HCT116 (cell line): Measurements from ENCODE around the gene DPYSL4. TPM values are rescaled to one million over a fixed set of nuclear protein-coding genes. Genes with fewer than 3 reads are reported as not detected.

Experiments
- ATAC-seq: fragments of 200-7000 bp; cut with Tn5 transposase; 2 replicates; pipeline ENCODE4 v1.9.1; 2020; ENCODE audit warnings: mild to moderate bottlenecking, moderate library complexity
- BruUV-seq: library from RNA; stranded (reverse); fragments of 400-500 nt; replicated peaks from 2 replicates; lab custom pipeline; 2021; lab: Mats Ljungman, UMichigan
- CTCF ChIA-PET: fragments of 300-600 bp; sonication (Branson Sonifier 250); formaldehyde crosslinking; loops from one replicate; lab custom pipeline; 2021; ENCODE audit warnings: antibody characterized with exemption; lab: Charles Lee
- POLR2A ChIA-PET: fragments of 300-600, 350-600 bp; sonication (Branson Sonifier 250); formaldehyde crosslinking; loops from one replicate; lab custom pipeline; 2021; ENCODE audit warnings: antibody characterized with exemption; lab: Charles Lee
- RAD21 ChIA-PET, 2 experiments: fragments of 300-600 bp; sonication (Branson Sonifier 250); formaldehyde crosslinking; loops; one replicate each; lab custom pipeline; 2023; ENCODE audit warnings: low total read pairs in 2 of 2; ENCODE audit not compliant: uncharacterized antibody in 2 of 2, unreplicated experiment in 2 of 2, low non-redundant PET in 1 of 2; lab: Charles Lee
- DNase-seq: peaks from one replicate; pipeline ENCODE4 v3.0.0-alpha.2; 2010; ENCODE audit warnings: low read depth, low spot score
- H2AFZ ChIP-seq: fragments of 200-600 bp; shearing (Covaris generic), sonication (generic); 2 replicates; pipeline ENCODE4 v1.6.1; 2017; ENCODE audit warnings: low read depth, mixed run types, mixed read lengths, antibody characterized with exemption, low read length; ENCODE audit not compliant: poor library complexity, severe bottlenecking
- H3K27ac ChIP-seq: 2 replicates; pipeline ENCODE4 v1.5.1; 2012; ENCODE audit warnings: low read depth, low read length
- H3K27me3 ChIP-seq: fragments of 200-600 bp; sonication (generic); 2 replicates; pipeline ENCODE4 v1.6.1; 2016; ENCODE audit warnings: mixed run types, low read length, mixed read lengths; ENCODE audit not compliant: insufficient read depth
- H3K36me3 ChIP-seq, 2 experiments: fragments of 200-500 bp in 1 of 2; fragments of 200-600 bp in 1 of 2; sonication (Bioruptor generic) in 1 of 2; sonication (generic) in 1 of 2; 2 replicates each; pipeline versions ENCODE4 v1.5.1 to v1.6.1; 2014 to 2016; ENCODE audit warnings: low read length in 2 of 2, inconsistent platforms in 1 of 2, mixed read lengths in 1 of 2, mixed run types in 1 of 2; ENCODE audit not compliant: insufficient read depth in 2 of 2, control insufficient read depth in 1 of 2
- H3K4me1 ChIP-seq, 2 experiments: fragments of 200-600 bp in 1 of 2; sonication (generic) in 1 of 2; 2 replicates each; pipeline versions ENCODE4 v1.5.1 to v1.6.1; 2012 to 2017; ENCODE audit warnings: low read length in 2 of 2, inconsistent platforms in 1 of 2, mild to moderate bottlenecking in 1 of 2, mixed read lengths in 1 of 2, mixed run types in 1 of 2, moderate library complexity in 1 of 2; ENCODE audit not compliant: insufficient read depth in 2 of 2, control insufficient read depth in 1 of 2
- H3K4me2 ChIP-seq: fragments of 200-600 bp; sonication (generic); 2 replicates; pipeline ENCODE4 v1.6.1; 2017; ENCODE audit warnings: mixed run types, low read length, mixed read lengths
- H3K4me3 ChIP-seq, 2 experiments: fragments of 200-600 bp in 1 of 2; sonication (generic) in 1 of 2; replicated peaks in 1 of 2; 2 replicates each; pipeline ENCODE4 v1.5.1; 2011 to 2016; ENCODE audit warnings: low read length in 2 of 2, control low read depth in 1 of 2, low read depth in 1 of 2, mild to moderate bottlenecking in 1 of 2, mixed read lengths in 1 of 2, mixed run types in 1 of 2
- H3K79me2 ChIP-seq: fragments of 200-600 bp; sonication (generic); 2 replicates; pipeline ENCODE4 v1.6.1; 2017; ENCODE audit warnings: mild to moderate bottlenecking, mixed run types, low read length, moderate library complexity, mixed read lengths; ENCODE audit not compliant: insufficient read depth
- H3K9ac ChIP-seq: fragments of 200-600 bp; sonication (generic); 2 replicates; pipeline ENCODE4 v1.6.1; 2016; ENCODE audit warnings: low read length, mixed read lengths
- H3K9me2 ChIP-seq: fragments of 200-600 bp; sonication (generic), shearing (Covaris generic); 2 replicates; pipeline ENCODE4 v1.6.1; 2017; ENCODE audit warnings: mixed run types, mild to moderate bottlenecking, moderate library complexity; ENCODE audit not compliant: insufficient read depth
- H3K9me3 ChIP-seq, 2 experiments: fragments of 200-500 bp in 1 of 2; fragments of 200-600 bp in 1 of 2; sonication (Bioruptor generic) in 1 of 2; sonication (generic) in 1 of 2; 2 replicates each; pipeline ENCODE4 v1.6.1; 2014 to 2017; ENCODE audit warnings: low read length in 2 of 2, mixed read lengths in 2 of 2, inconsistent platforms in 1 of 2, low read depth in 1 of 2, mild to moderate bottlenecking in 1 of 2, mixed run types in 1 of 2, moderate library complexity in 1 of 2; ENCODE audit not compliant: control insufficient read depth in 1 of 2, insufficient read depth in 1 of 2
- H4K20me1 ChIP-seq: fragments of 200-600 bp; sonication (generic), shearing (Covaris generic); 2 replicates; pipeline ENCODE4 v1.6.1; 2017; ENCODE audit warnings: mixed run types, mild to moderate bottlenecking, moderate library complexity; ENCODE audit not compliant: insufficient read depth
- ATF3 ChIP-seq: IDR thresholded peaks from 2 replicates; pipeline ENCODE4 v1.6.1; 2012
- FOSL1 ChIP-seq: IDR thresholded peaks from 2 replicates; pipeline ENCODE4 v1.6.1; 2012; ENCODE audit warnings: low read depth
- MAX ChIP-seq: IDR thresholded peaks from 2 replicates; pipeline ENCODE4 v1.6.1; 2012
- SIN3A ChIP-seq: IDR thresholded peaks from 2 replicates; pipeline ENCODE4 v1.6.1; 2012; ENCODE audit warnings: low read depth
- intact Hi-C: fragments of 100-400 bp; cut with micrococcal nuclease; formaldehyde crosslinking; loops from 2 replicates; pipeline ENCODE4 v1.10.0; 2022
- total RNA-seq: library from RNA; stranded (reverse); gene quantifications from one replicate; pipeline ENCODE4 v1.2.1, GENCODE V29; 2021; ENCODE audit not compliant: unreplicated experiment
- TF ChIP-seq, protein P1 (sequence below), 3 experiments: fragments of 200-600 bp in 1 of 3; sonication (generic) in 1 of 3; IDR thresholded peaks in 2 of 3; conservative IDR thresholded peaks in 1 of 3; 2 replicates each; pipeline ENCODE4 v1.5.1; 2012 to 2017; ENCODE audit warnings: low read depth in 2 of 3, low read length in 2 of 3, antibody characterized with exemption in 1 of 3, borderline replicate concordance in 1 of 3, control low read depth in 1 of 3, mild to moderate bottlenecking in 1 of 3, mixed read lengths in 1 of 3, mixed run types in 1 of 3, moderate library complexity in 1 of 3; ENCODE audit not compliant: insufficient read depth in 1 of 3

Gene DPYSL4
- total RNA-seq, 1 experiment from 2014 or later, result 5.4 TPM

DNA sequence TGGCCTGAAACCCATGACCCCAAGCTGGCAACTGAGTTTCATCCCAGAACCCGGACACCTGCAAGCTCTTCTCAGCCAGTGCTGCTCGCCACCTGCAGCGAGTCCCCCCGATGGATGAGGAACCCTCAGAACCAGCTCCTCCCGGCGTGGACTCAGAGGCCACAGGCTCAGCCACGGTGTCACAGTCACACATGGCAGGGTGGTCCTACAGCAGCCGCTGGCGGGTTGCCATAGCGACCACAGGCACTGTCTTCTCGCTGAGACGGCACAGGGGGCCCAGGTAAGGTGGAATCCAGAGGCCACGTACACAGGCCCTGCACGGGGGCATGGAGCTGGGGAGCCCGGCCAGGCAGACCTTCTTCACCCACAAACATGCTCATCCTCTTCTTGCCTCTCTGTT is 53.4 kb downstream of the DPYSL4 start (continued):
- TF ChIP-seq SIN3A (no peak), ATF3 (no peak), FOSL1 (no peak), MAX (no peak)
- TF ChIP-seq, protein P1, sequence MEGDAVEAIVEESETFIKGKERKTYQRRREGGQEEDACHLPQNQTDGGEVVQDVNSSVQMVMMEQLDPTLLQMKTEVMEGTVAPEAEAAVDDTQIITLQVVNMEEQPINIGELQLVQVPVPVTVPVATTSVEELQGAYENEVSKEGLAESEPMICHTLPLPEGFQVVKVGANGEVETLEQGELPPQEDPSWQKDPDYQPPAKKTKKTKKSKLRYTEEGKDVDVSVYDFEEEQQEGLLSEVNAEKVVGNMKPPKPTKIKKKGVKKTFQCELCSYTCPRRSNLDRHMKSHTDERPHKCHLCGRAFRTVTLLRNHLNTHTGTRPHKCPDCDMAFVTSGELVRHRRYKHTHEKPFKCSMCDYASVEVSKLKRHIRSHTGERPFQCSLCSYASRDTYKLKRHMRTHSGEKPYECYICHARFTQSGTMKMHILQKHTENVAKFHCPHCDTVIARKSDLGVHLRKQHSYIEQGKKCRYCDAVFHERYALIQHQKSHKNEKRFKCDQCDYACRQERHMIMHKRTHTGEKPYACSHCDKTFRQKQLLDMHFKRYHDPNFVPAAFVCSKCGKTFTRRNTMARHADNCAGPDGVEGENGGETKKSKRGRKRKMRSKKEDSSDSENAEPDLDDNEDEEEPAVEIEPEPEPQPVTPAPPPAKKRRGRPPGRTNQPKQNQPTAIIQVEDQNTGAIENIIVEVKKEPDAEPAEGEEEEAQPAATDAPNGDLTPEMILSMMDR (IDR thresholded peaks at IDR 0.05 in 2 of 3, conservative IDR thresholded peaks at IDR 0.05 in 1 of 3; ENCODE audit: borderline replicate concordance in 1 of 3, insufficient read depth in 1 of 3, low read depth in 2 of 3, low read length in 2 of 3), result no peak

GRCh38 chr10:132240581-132240980 is 53.8 kb downstream of the DPYSL4 start:
- H3K9ac ChIP-seq, result no peak overlapping the region
- H2AFZ ChIP-seq, result no peak overlapping the region
- no peak overlapping the region for H3K4me2 ChIP-seq
- POLR2A ChIA-PET, result no interaction called here
- no peaks in the 10 kb centered on the region for H3K36me3 ChIP-seq
- no peak overlapping the region for H3K4me3 ChIP-seq
- no peak for TF ChIP-seq MAX
- no peaks in the 10 kb centered on the region for H3K4me1 ChIP-seq
- RAD21 ChIA-PET, result no interaction called here
- H3K27me3 ChIP-seq, result no peaks in the 10 kb centered on the region
- no peaks in the 10 kb centered on the region for H4K20me1 ChIP-seq
- CTCF ChIA-PET, result no interaction called here
- BruUV-seq, result no TSS peak
- ATAC-seq (no peak), DNase-seq (no peak)
- no peaks in the 10 kb centered on the region for H3K9me2 ChIP-seq
- no peak overlapping the region for H3K27ac ChIP-seq
- intact Hi-C loops, result no loop called here
- no peaks in the 10 kb centered on the region for H3K79me2 ChIP-seq
- no peaks in the 10 kb centered on the region for H3K9me3 ChIP-seq
